Astrocyte (in vitro differentiated cells and primary cell): ENCODE measurements around the gene FUCA1.

ENCODE experiments used
- CTCF ChIP-seq: IDR thresholded peaks from 2 replicates; pipeline ENCODE4 v1.5.1; 2011; ENCODE audit warnings: low read depth, mild to moderate bottlenecking, inconsistent platforms, low read length, moderate library complexity; ENCODE audit not compliant: insufficient read depth
- EZH2 ChIP-seq: IDR thresholded peaks from 2 replicates; pipeline ENCODE4 v1.6.1; 2012; ENCODE audit warnings: mild to moderate bottlenecking, low read length, inconsistent platforms; ENCODE audit not compliant: insufficient read depth

- TF ChIP-seq EZH2 (no peak), CTCF (no peak)
These were observed 42.9 kb downstream of the FUCA1 start, which contains the start of gene HMGCL for GRCh38 chr1:23825076-23825761.
